Measurements from ENCODE around the gene GPR132. TPM values are rescaled to one million over a fixed set of nuclear protein-coding genes. Genes with fewer than 3 reads are reported as not detected.

The GPR132 gene
- polyA plus RNA-seq, 1 donor from 2014 or later = not detected

GRCh38 chr14:105071326-105071725 is 6.1 kb upstream of the GPR132 start:
- no peaks in the 10 kb centered on the region for H3K27me3 ChIP-seq (ENCODE audit: insufficient read depth, low read depth, low read length)
- H3K9ac ChIP-seq (ENCODE audit: low read length) = no peak overlapping the region
- no peaks in the 10 kb centered on the region for H3K9me2 ChIP-seq (ENCODE audit: insufficient read depth, low read length)
- no peaks in the 10 kb centered on the region for H3F3A ChIP-seq (ENCODE audit: insufficient read depth, low read length, poor library complexity, severe bottlenecking)
- no peaks in the 10 kb centered on the region for H4K20me1 ChIP-seq (ENCODE audit: insufficient read depth)
- no peak overlapping the region for H3K27ac ChIP-seq (ENCODE audit: low read length)
- no peak overlapping the region for H3K4me2 ChIP-seq (ENCODE audit: low read length)
- TF ChIP-seq POLR2AphosphoS5 (IDR thresholded peaks at IDR 0.05) (no peak), SMC3 (conservative IDR thresholded peaks at IDR 0.05; ENCODE audit: poor library complexity) (no peak), EZH2 (IDR thresholded peaks at IDR 0.05; ENCODE audit: borderline replicate concordance, insufficient read depth, low read length, poor library complexity, severe bottlenecking) (no peak), REST (IDR thresholded peaks at IDR 0.05; ENCODE audit: borderline replicate concordance) (no peak), RAD21 (conservative IDR thresholded peaks at IDR 0.05) (no peak), MXI1 (conservative IDR thresholded peaks at IDR 0.05; ENCODE audit: poor library complexity, severe bottlenecking) (no peak), CTCF (IDR thresholded peaks at IDR 0.05; ENCODE audit: poor library complexity, severe bottlenecking) (no peak), TAF1 (IDR thresholded peaks at IDR 0.05; ENCODE audit: low read depth) (no peak), EP300 (conservative IDR thresholded peaks at IDR 0.05; ENCODE audit: poor library complexity, severe bottlenecking) (no peak)
- no peaks in the 10 kb centered on the region for H3K79me2 ChIP-seq (replicated peaks; ENCODE audit: insufficient read depth, low read length)
- no peaks in the 10 kb centered on the region for H3K36me3 ChIP-seq (ENCODE audit: insufficient read depth, low read length)
- H2AFZ ChIP-seq (ENCODE audit: low read depth, low read length) = no peak overlapping the region
- H3K9me3 ChIP-seq (ENCODE audit: low read length) = no peaks in the 10 kb centered on the region
- no peak overlapping the region for H3K4me3 ChIP-seq (ENCODE audit: low read length)

GRCh38 chr14:105070760-105071137 is 5.5 kb upstream of the GPR132 start:
- Histone ChIP-seq H2AFZ (ENCODE audit: low read depth, low read length) (no peak overlapping the region), H3K9ac (ENCODE audit: low read length) (no peak overlapping the region), H3K4me2 (ENCODE audit: low read length) (no peak overlapping the region), H3K79me2 (replicated peaks; ENCODE audit: insufficient read depth, low read length) (no peaks in the 10 kb centered on the region), H4K20me1 (ENCODE audit: insufficient read depth) (no peaks in the 10 kb centered on the region), H3K9me3 (ENCODE audit: low read length) (no peaks in the 10 kb centered on the region), H3K4me3 (ENCODE audit: low read length) (no peak overlapping the region), H3K27ac (ENCODE audit: low read length) (no peak overlapping the region), H3K9me2 (ENCODE audit: insufficient read depth, low read length) (no peaks in the 10 kb centered on the region), H3K36me3 (ENCODE audit: insufficient read depth, low read length) (no peaks in the 10 kb centered on the region), H3F3A (ENCODE audit: insufficient read depth, low read length, poor library complexity, severe bottlenecking) (no peaks in the 10 kb centered on the region), H3K27me3 (ENCODE audit: insufficient read depth, low read depth, low read length) (no peaks in the 10 kb centered on the region)
- TF ChIP-seq CTCF (IDR thresholded peaks at IDR 0.05; ENCODE audit: poor library complexity, severe bottlenecking) (no peak), TAF1 (IDR thresholded peaks at IDR 0.05; ENCODE audit: low read depth) (no peak), EP300 (conservative IDR thresholded peaks at IDR 0.05; ENCODE audit: poor library complexity, severe bottlenecking) (no peak), MXI1 (conservative IDR thresholded peaks at IDR 0.05; ENCODE audit: poor library complexity, severe bottlenecking) (no peak), POLR2AphosphoS5 (IDR thresholded peaks at IDR 0.05) (no peak), REST (IDR thresholded peaks at IDR 0.05; ENCODE audit: borderline replicate concordance) (no peak), SMC3 (conservative IDR thresholded peaks at IDR 0.05; ENCODE audit: poor library complexity) (no peak), RAD21 (conservative IDR thresholded peaks at IDR 0.05) (no peak), EZH2 (IDR thresholded peaks at IDR 0.05; ENCODE audit: borderline replicate concordance, insufficient read depth, low read length, poor library complexity, severe bottlenecking) (no peak)
